Mesothelial cell of epicardium (in vitro differentiated cells): ENCODE data around the gene TMEM163. TPM values are rescaled to one million over a fixed set of nuclear protein-coding genes. Genes with fewer than 3 reads are reported as not detected.

Experiments used
- DNase-seq, 2 experiments: peaks; one replicate each; pipeline ENCODE4 v3.0.0; 2021; ENCODE audit warnings: low spot score in 2 of 2; ENCODE audit not compliant: unreplicated experiment in 2 of 2
- H3K27ac Mint-ChIP-seq: 2 replicates; pipeline ENCODE4 v1.8.0; 2021; ENCODE audit warnings: mixed read lengths
- H3K27me3 Mint-ChIP-seq: 2 replicates; pipeline ENCODE4 v1.8.0; 2021; ENCODE audit warnings: low read depth, mixed read lengths
- H3K36me3 Mint-ChIP-seq: 2 replicates; pipeline ENCODE4 v1.8.0; 2021; ENCODE audit warnings: mixed read lengths
- H3K4me1 Mint-ChIP-seq: 2 replicates; pipeline ENCODE4 v1.8.0; 2021; ENCODE audit warnings: mixed read lengths
- H3K4me3 Mint-ChIP-seq: 2 replicates; pipeline ENCODE4 v1.8.0; 2021; ENCODE audit warnings: mild to moderate bottlenecking, moderate library complexity, mixed read lengths
- H3K9me3 Mint-ChIP-seq: 2 replicates; pipeline ENCODE4 v1.8.0; 2021; ENCODE audit warnings: mixed read lengths
- total RNA-seq: library from RNA; stranded (reverse); gene quantifications from 3 replicates; pipeline ENCODE4 v1.2.1, GENCODE V29; 2021
- TF ChIP-seq, protein P1 (sequence below): fragments of 200-600 bp; sonication (generic); IDR thresholded peaks from one replicate; pipeline ENCODE4 v1.5.0; 2021; ENCODE audit warnings: antibody characterized with exemption; ENCODE audit not compliant: unreplicated experiment

TMEM163 gene
- total RNA-seq, 1 donor from 2014 or later: 0.47 TPM

DNA sequence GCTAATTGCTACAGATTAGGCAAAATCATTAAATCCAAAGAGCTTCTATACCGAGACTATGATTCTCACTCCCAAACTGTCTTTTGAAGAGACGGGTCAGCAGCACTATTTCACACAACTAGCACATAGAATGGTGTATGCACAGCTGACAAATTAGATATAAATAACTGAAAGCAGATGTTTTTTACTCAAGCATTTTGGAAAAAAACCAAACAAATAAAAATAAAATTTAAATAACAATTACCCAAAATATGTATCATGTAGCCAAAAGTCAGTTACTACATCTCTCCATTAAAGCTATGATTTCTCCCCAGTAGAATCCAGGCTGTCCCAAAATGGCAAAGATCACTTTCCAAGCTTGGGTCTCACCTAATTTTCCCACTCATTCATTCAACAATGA lies 107.9 kb downstream of the TMEM163 start:
- Mint-ChIP-seq H3K9me3 (peaks cover 37% of the 10 kb centered on the region), H3K4me1 (no peaks in the 10 kb centered on the region), H3K27me3 (peaks cover 4% of the 10 kb centered on the region), H3K36me3 (peaks cover 3% of the 10 kb centered on the region), H3K27ac (no peak overlapping the region), H3K4me3 (no peak overlapping the region)
- DNase-seq: no peak
- TF ChIP-seq, protein P1, sequence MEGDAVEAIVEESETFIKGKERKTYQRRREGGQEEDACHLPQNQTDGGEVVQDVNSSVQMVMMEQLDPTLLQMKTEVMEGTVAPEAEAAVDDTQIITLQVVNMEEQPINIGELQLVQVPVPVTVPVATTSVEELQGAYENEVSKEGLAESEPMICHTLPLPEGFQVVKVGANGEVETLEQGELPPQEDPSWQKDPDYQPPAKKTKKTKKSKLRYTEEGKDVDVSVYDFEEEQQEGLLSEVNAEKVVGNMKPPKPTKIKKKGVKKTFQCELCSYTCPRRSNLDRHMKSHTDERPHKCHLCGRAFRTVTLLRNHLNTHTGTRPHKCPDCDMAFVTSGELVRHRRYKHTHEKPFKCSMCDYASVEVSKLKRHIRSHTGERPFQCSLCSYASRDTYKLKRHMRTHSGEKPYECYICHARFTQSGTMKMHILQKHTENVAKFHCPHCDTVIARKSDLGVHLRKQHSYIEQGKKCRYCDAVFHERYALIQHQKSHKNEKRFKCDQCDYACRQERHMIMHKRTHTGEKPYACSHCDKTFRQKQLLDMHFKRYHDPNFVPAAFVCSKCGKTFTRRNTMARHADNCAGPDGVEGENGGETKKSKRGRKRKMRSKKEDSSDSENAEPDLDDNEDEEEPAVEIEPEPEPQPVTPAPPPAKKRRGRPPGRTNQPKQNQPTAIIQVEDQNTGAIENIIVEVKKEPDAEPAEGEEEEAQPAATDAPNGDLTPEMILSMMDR: no peak

DNA sequence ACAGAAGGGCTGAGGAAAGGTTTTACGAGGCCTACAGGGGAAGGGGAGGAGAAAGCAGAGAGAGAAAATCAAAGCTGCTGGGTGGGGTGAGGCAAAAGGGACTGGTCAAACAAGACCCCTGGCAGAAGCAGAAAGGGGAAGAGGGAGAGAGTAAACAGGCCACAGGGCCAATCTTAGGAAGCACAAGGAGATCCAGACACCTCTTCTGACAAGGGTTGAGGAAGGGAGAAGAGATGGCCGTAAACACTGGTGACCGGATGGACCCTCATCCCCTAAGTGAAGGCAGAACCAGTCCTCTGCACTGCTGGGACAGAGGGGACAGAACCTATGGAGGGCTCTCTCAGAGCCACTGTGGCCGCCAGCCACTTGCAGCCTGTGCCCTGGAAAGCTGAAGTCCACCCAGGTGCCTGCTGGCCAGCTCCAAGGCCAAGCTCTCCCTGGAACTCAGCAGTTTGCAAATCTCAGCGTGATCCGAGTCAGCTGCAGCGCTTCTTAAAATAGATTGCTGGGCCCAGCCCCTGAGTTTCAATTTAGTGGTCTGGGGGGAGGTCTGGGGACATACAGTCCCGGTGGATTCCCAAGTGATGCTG lies 108.8 kb downstream of the TMEM163 start:
- no peak for DNase-seq
- H3K9me3 Mint-ChIP-seq: peaks cover 33% of the 10 kb centered on the region
- TF ChIP-seq, protein P1: no peak
- H3K4me1 Mint-ChIP-seq: no peaks in the 10 kb centered on the region
- peaks cover 3% of the 10 kb centered on the region for H3K36me3 Mint-ChIP-seq
- H3K4me3 Mint-ChIP-seq: no peak overlapping the region
- H3K27me3 Mint-ChIP-seq: peaks cover 4% of the 10 kb centered on the region
- H3K27ac Mint-ChIP-seq: no peak overlapping the region

DNA sequence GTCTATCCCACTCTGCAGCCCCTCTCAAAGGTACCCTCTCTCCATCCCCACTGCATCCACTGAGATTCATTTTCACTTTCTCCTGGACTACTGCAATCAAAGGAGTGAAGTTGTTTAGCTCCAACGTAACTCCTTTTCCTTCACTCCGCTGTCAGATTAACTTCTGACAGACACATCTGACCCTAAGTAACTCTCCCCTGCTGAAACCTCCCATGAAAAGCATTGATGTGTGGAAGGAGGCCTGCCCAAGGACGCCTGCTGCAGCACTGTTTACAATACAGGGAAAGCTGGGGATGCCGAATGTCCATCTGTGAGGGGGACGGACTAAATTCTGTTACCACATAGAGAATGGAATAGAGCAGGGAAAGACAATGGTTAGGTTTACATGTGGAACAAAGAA lies 114.8 kb downstream of the TMEM163 start:
- TF ChIP-seq, protein P1: no peak
- no peak overlapping the region for H3K4me3 Mint-ChIP-seq
- peaks cover 12% of the 10 kb centered on the region for H3K27me3 Mint-ChIP-seq
- no peak overlapping the region for H3K27ac Mint-ChIP-seq
- H3K4me1 Mint-ChIP-seq: no peaks in the 10 kb centered on the region
- DNase-seq: no peak
- H3K9me3 Mint-ChIP-seq: peaks cover 4% of the 10 kb centered on the region
- H3K36me3 Mint-ChIP-seq: peaks cover 3% of the 10 kb centered on the region

DNA sequence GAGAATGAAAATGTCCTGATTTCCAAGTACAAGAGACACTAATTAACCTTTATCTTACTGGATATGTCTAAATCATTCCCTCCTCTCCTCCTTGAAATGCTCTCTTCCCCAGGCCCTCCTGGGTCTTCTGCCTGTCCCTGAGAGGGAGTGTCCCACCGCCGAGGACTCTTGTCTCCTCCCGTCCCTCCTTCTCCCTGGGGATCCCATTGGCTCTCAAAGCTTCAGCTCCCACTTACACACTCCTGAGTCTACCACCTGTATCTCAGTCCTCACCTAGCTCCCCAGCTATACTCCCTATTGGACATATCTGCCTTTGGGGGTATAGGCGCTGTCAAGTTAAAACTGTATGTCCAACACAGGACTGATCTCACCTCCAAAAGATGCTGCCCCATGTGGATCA lies 116.1 kb downstream of the TMEM163 start:
- TF ChIP-seq, protein P1: no peak
- H3K9me3 Mint-ChIP-seq: peaks cover 7% of the 10 kb centered on the region
- H3K4me1 Mint-ChIP-seq: no peaks in the 10 kb centered on the region
- H3K27ac Mint-ChIP-seq: no peak overlapping the region
- H3K4me3 Mint-ChIP-seq: no peak overlapping the region
- peaks cover 3% of the 10 kb centered on the region for H3K36me3 Mint-ChIP-seq
- no peak for DNase-seq
- H3K27me3 Mint-ChIP-seq: peaks cover 12% of the 10 kb centered on the region

DNA sequence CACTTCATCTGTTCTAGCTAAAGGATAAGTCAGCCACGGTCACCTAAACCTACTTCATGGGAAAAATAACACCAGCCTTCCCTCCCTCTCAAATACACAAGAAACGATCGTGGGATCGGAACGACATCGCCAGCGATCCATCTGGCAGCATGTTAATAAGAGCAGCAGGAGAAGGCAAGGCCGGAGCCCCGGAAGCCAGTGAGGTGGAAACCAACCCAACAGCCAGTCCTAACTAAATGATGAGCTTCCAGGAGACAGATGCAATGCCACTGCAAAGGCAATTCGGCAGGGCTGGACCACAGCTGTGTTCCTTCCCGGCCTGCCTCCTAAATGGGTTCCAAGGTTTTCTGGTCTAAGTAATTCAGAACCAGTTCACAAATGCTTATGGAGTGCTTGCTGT lies 117.5 kb downstream of the TMEM163 start:
- no peak for DNase-seq
- H3K27ac Mint-ChIP-seq: no peak overlapping the region
- H3K4me3 Mint-ChIP-seq: no peak overlapping the region
- H3K9me3 Mint-ChIP-seq: peaks cover 8% of the 10 kb centered on the region
- H3K4me1 Mint-ChIP-seq: no peaks in the 10 kb centered on the region
- TF ChIP-seq, protein P1: no peak
- H3K36me3 Mint-ChIP-seq: no peaks in the 10 kb centered on the region
- peaks cover 8% of the 10 kb centered on the region for H3K27me3 Mint-ChIP-seq

DNA sequence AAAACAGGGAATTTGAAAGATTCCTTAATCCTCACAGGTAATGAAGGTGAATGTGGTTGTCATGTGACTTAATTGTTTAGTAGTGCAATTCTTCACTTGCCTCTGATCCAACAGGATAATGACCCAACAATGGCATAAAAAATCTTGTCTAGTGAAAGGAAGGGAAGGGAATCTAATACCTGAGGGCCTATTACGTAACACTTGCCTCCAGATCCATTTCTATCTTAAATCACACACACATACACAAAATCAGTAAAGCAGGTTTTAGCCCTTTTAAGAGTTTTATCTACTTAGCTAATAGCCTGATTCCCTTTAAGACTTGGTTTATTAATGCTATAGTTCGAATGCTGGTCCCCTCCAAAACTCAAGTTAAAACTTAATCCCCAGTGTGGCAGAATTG lies 118.6 kb downstream of the TMEM163 start:
- Mint-ChIP-seq H3K36me3 (no peaks in the 10 kb centered on the region), H3K27ac (no peak overlapping the region), H3K9me3 (peaks cover 8% of the 10 kb centered on the region), H3K4me1 (no peaks in the 10 kb centered on the region), H3K4me3 (no peak overlapping the region), H3K27me3 (peaks cover 8% of the 10 kb centered on the region)
- no peak for DNase-seq
- TF ChIP-seq, protein P1: no peak
